H1 (cell line): Measurements from ENCODE around the gene BDP1. TPM values are rescaled to one million over a fixed set of nuclear protein-coding genes. Genes with fewer than 3 reads are reported as not detected.

Experiments
- CTCF ChIA-PET: fragments of 300-600 bp; sonication (Branson Sonifier 250); formaldehyde crosslinking; loops from one replicate; lab custom pipeline; 2021; ENCODE audit not compliant: partially characterized antibody; lab: Charles Lee
- POLR2A ChIA-PET: fragments of 300-600 bp; sonication (Branson Sonifier 250); formaldehyde crosslinking; loops from one replicate; lab custom pipeline; 2021; ENCODE audit warnings: inconsistent platforms; ENCODE audit not compliant: partially characterized antibody; lab: Charles Lee
- DNase-seq, 2 experiments: peaks; one replicate each; pipeline versions ENCODE4 v3.0.0 to v3.0.0-alpha.2; 2010 to 2022; ENCODE audit warnings: low spot score in 2 of 2, low read depth in 1 of 2, mixed read lengths in 1 of 2
- FAIRE-seq: peaks from 2 replicates; lab custom pipeline; 2011; peaks lifted over from hg19 to GRCh38; lab: Jason Lieb, UNC
- H2AFZ ChIP-seq: 2 replicates; pipeline ENCODE4 v1.8.1; 2012; ENCODE audit warnings: low read length, inconsistent platforms
- H2AK5ac ChIP-seq: 2 replicates; pipeline ENCODE4 v1.6.1; 2013; ENCODE audit warnings: low read depth, low read length
- H2BK120ac ChIP-seq: replicated peaks from 2 replicates; pipeline ENCODE3; 2013; ENCODE audit warnings: low read depth, low read length, inconsistent platforms
- H2BK12ac ChIP-seq: 2 replicates; pipeline ENCODE4 v1.6.1; 2013; ENCODE audit warnings: low read depth, low read length
- H2BK15ac ChIP-seq: 2 replicates; pipeline ENCODE4 v1.6.1; 2013; ENCODE audit warnings: low read length
- H2BK20ac ChIP-seq: 2 replicates; pipeline ENCODE4 v1.6.1; 2013; ENCODE audit warnings: low read length
- H2BK5ac ChIP-seq: 2 replicates; pipeline ENCODE4 v1.6.1; 2013; ENCODE audit warnings: low read depth, low read length
- H3K14ac ChIP-seq: 2 replicates; pipeline ENCODE4 v1.6.1; 2013; ENCODE audit warnings: inconsistent platforms; ENCODE audit not compliant: insufficient read length
- H3K18ac ChIP-seq: 2 replicates; pipeline ENCODE4 v1.6.1; 2013; ENCODE audit warnings: low read length; ENCODE audit errors: extremely low read depth
- H3K23ac ChIP-seq: 2 replicates; pipeline ENCODE4 v1.6.1; 2013; ENCODE audit warnings: inconsistent platforms; ENCODE audit not compliant: insufficient read length
- H3K23me2 ChIP-seq: 2 replicates; pipeline ENCODE4 v1.6.1; 2013; ENCODE audit warnings: low read depth, low read length
- H3K27ac ChIP-seq: 2 replicates; pipeline ENCODE4 v1.6.1; 2011; ENCODE audit warnings: low read depth, low read length, inconsistent platforms
- H3K27me3 ChIP-seq, 4 experiments: replicated peaks in 1 of 4; 1 replicate in 1 of 4; 2 replicates in 3 of 4; pipeline versions ENCODE4 v1.6.1 to v1.8.1; 2011 to 2013; ENCODE audit warnings: low read length in 3 of 4, mild to moderate bottlenecking in 3 of 4, inconsistent platforms in 2 of 4, mixed read lengths in 2 of 4, moderate library complexity in 1 of 4; ENCODE audit not compliant: control insufficient read depth in 3 of 4, insufficient read depth in 3 of 4; ENCODE audit errors: extremely low read depth in 1 of 4
- H3K36me3 ChIP-seq, 4 experiments: 2 replicates each; pipeline versions ENCODE4 v1.6.1 to v1.8.1; 2011 to 2013; ENCODE audit warnings: mild to moderate bottlenecking in 4 of 4, low read length in 3 of 4, moderate library complexity in 2 of 4, control low read depth in 1 of 4, inconsistent platforms in 1 of 4; ENCODE audit not compliant: insufficient read depth in 4 of 4, control insufficient read depth in 2 of 4
- H3K4ac ChIP-seq: replicated peaks from 2 replicates; pipeline ENCODE3; 2013; ENCODE audit warnings: low read length, low read depth, mixed read lengths, inconsistent platforms; ENCODE audit not compliant: insufficient read length
- H3K4me1 ChIP-seq, 4 experiments: replicated peaks in 1 of 4; 1 replicate in 1 of 4; 2 replicates in 3 of 4; pipeline versions ENCODE4 v1.6.1 to v1.8.1; 2011 to 2013; ENCODE audit warnings: low read length in 3 of 4, inconsistent platforms in 2 of 4, mixed read lengths in 1 of 4; ENCODE audit not compliant: insufficient read depth in 4 of 4, control insufficient read depth in 3 of 4
- H3K4me2 ChIP-seq, 2 experiments: 2 replicates each; pipeline versions ENCODE4 v1.6.1 to v1.8.1; 2011 to 2013; ENCODE audit warnings: low read depth in 2 of 2, low read length in 2 of 2, control low read depth in 1 of 2, inconsistent platforms in 1 of 2, mild to moderate bottlenecking in 1 of 2; ENCODE audit not compliant: insufficient read depth in 1 of 2
- H3K4me3 ChIP-seq, 4 experiments: fragments of 200-600, 300-600 bp in 1 of 4; sonication (generic), shearing (Covaris generic), sonication (Bioruptor Twin) in 1 of 4; 2 replicates each; pipeline versions ENCODE4 v1.5.1 to v1.8.1; 2011 to 2016; ENCODE audit warnings: low read length in 4 of 4, low read depth in 3 of 4, control low read depth in 2 of 4, inconsistent platforms in 2 of 4, mild to moderate bottlenecking in 2 of 4, mixed read lengths in 1 of 4, moderate library complexity in 1 of 4; ENCODE audit not compliant: insufficient read depth in 2 of 4; ENCODE audit errors: extremely low read depth in 1 of 4
- H3K56ac ChIP-seq: replicated peaks from 2 replicates; pipeline ENCODE3; 2013; ENCODE audit warnings: low read depth, mild to moderate bottlenecking, mixed read lengths, low read length, inconsistent platforms; ENCODE audit not compliant: insufficient read length
- H3K79me1 ChIP-seq: 2 replicates; pipeline ENCODE4 v1.6.1; 2013; ENCODE audit warnings: low read depth, low read length, control low read depth
- H3K79me2 ChIP-seq, 2 experiments: 2 replicates each; pipeline versions ENCODE4 v1.6.1 to v1.8.1; 2012 to 2013; ENCODE audit warnings: low read length in 2 of 2, mild to moderate bottlenecking in 2 of 2, inconsistent platforms in 1 of 2; ENCODE audit not compliant: insufficient read depth in 2 of 2, control insufficient read depth in 1 of 2
- H3K9ac ChIP-seq, 4 experiments: replicated peaks in 1 of 4; 1 replicate in 1 of 4; 2 replicates in 3 of 4; pipeline versions ENCODE4 v1.6.1 to v1.8.1; 2011 to 2013; ENCODE audit warnings: low read depth in 3 of 4, low read length in 3 of 4, control low read depth in 2 of 4, mild to moderate bottlenecking in 2 of 4, moderate library complexity in 2 of 4, inconsistent platforms in 1 of 4; ENCODE audit errors: extremely low read depth in 1 of 4
- H3K9me3 ChIP-seq, 2 experiments: 2 replicates each; pipeline versions ENCODE4 v1.6.1 to v1.8.1; 2012 to 2013; ENCODE audit warnings: mild to moderate bottlenecking in 2 of 2, moderate library complexity in 2 of 2, control low read depth in 1 of 2, inconsistent platforms in 1 of 2, low read depth in 1 of 2, low read length in 1 of 2, mixed read lengths in 1 of 2; ENCODE audit not compliant: insufficient read depth in 2 of 2
- H4K20me1 ChIP-seq, 2 experiments: replicated peaks in 1 of 2; 2 replicates each; pipeline versions ENCODE3 to v1.8.1; 2011 to 2013; ENCODE audit warnings: inconsistent platforms in 2 of 2, low read length in 2 of 2, mild to moderate bottlenecking in 1 of 2; ENCODE audit not compliant: insufficient read depth in 2 of 2, control insufficient read depth in 1 of 2
- H4K5ac ChIP-seq: 2 replicates; pipeline ENCODE4 v1.6.1; 2013; ENCODE audit warnings: low read length, low read depth, mixed read lengths, inconsistent platforms; ENCODE audit not compliant: insufficient read length
- H4K8ac ChIP-seq: 2 replicates; pipeline ENCODE4 v1.8.0; 2013; ENCODE audit warnings: mild to moderate bottlenecking, moderate library complexity, low read length, inconsistent platforms; ENCODE audit not compliant: insufficient read depth; ENCODE audit errors: extremely low read depth
- H4K91ac ChIP-seq: replicated peaks from 2 replicates; pipeline ENCODE3; 2013; ENCODE audit warnings: low read length, mixed read lengths, inconsistent platforms; ENCODE audit not compliant: insufficient read length
- BACH1 ChIP-seq: IDR thresholded peaks from 2 replicates; pipeline ENCODE4 v1.6.1; 2012; ENCODE audit warnings: low read length, improper control_type of control experiment
- CBX5 ChIP-seq: fragments of 300-800, 300-1000 bp; sonication (generic); IDR thresholded peaks from 2 replicates; pipeline ENCODE4 v1.7.1; 2016; ENCODE audit warnings: antibody characterized with exemption, low read length, low read depth
- CBX8 ChIP-seq: fragments of 300-800, 300-1000 bp; sonication (generic); IDR thresholded peaks from 2 replicates; pipeline ENCODE4 v1.7.1; 2016; ENCODE audit warnings: low read depth, low read length, borderline replicate concordance
- FOSL1 ChIP-seq: IDR thresholded peaks from 2 replicates; pipeline ENCODE4 v1.6.1; 2011; ENCODE audit warnings: mild to moderate bottlenecking, low read depth, low read length, moderate library complexity; ENCODE audit not compliant: insufficient read depth
- JUND ChIP-seq: IDR thresholded peaks from 2 replicates; pipeline ENCODE4 v1.6.1; 2011; ENCODE audit warnings: mild to moderate bottlenecking, improper control_type of control experiment, low read length
- KDM4A ChIP-seq: IDR thresholded peaks from one replicate; pipeline ENCODE4 v1.7.1; 2012; ENCODE audit warnings: low read depth, mild to moderate bottlenecking, moderate library complexity, low read length, inconsistent platforms; ENCODE audit not compliant: severe bottlenecking
- NRF1 ChIP-seq: IDR thresholded peaks from 2 replicates; pipeline ENCODE4 v1.6.1; 2011; ENCODE audit warnings: mild to moderate bottlenecking, low read depth, low read length, improper control_type of control experiment
- PHF8 ChIP-seq: fragments of 200-600 bp; sonication (generic); conservative IDR thresholded peaks from 2 replicates; pipeline ENCODE4 v1.7.1; 2012; ENCODE audit warnings: low read depth, mild to moderate bottlenecking, inconsistent platforms, low read length, moderate library complexity
- RBBP5 ChIP-seq: IDR thresholded peaks from 2 replicates; pipeline ENCODE4 v1.7.1; 2012; ENCODE audit warnings: low read depth, mild to moderate bottlenecking, inconsistent platforms, low read length, moderate library complexity, borderline replicate concordance
- SIN3A ChIP-seq, 2 experiments: IDR thresholded peaks in 1 of 2; conservative IDR thresholded peaks in 1 of 2; 2 replicates each; pipeline ENCODE4 v1.6.1; 2011 to 2012; ENCODE audit warnings: low read length in 2 of 2, improper control_type of control experiment in 1 of 2, low read depth in 1 of 2, mild to moderate bottlenecking in 1 of 2
- SP2 ChIP-seq: IDR thresholded peaks from 2 replicates; pipeline ENCODE4 v1.6.1; 2012; ENCODE audit warnings: mild to moderate bottlenecking, low read length, inconsistent platforms
- YY1 ChIP-seq: IDR thresholded peaks from 2 replicates; pipeline ENCODE4 v1.6.1; 2011; ENCODE audit warnings: low read depth, mild to moderate bottlenecking, low read length
- WGBS, 2 experiments: shearing (Covaris generic) in 1 of 2; methylation state at CpG; one replicate each; pipeline versions ENCODE4 v1.1.6 to v1.1.7; 2013 to 2015; ENCODE audit warnings: low lambda C conversion rate in 2 of 2, mixed read lengths in 2 of 2, inconsistent platforms in 1 of 2, low coverage in 1 of 2, missing lambda C conversion rate in 1 of 2; ENCODE audit not compliant: insufficient replicate concordance in 2 of 2, insufficient coverage in 1 of 2, insufficient read length in 1 of 2; ENCODE audit errors: extremely low coverage in 1 of 2, missing lambda C conversion rate in 1 of 2; 5-methylcytosine and 5-hydroxymethylcytosine counted together
- polyA plus RNA-seq, 7 experiments: library from polyadenylated mRNA; depleted of rRNA in 3 of 7; stranded (reverse) in 5 of 7; unstranded in 2 of 7; fragments of >200 nt in 5 of 7; fragments of 200-250 nt in 2 of 7; gene quantifications; 1 replicate in 5 of 7; 2 replicates in 1 of 7; 4 replicates in 1 of 7; pipeline versions ENCODE4 v1.2.1 to v1.2.3, GENCODE V29; 2011 to 2013; ENCODE audit warnings: missing spikeins in 2 of 7, mixed read lengths in 2 of 7
- total RNA-seq: library from RNA; stranded (reverse); fragmentation: NEBNext Ultra II Directional; extraction: Animal tissue kit (Norgen Biotek cat#: 25700); gene quantifications from 2 replicates; pipeline ENCODE4 v1.2.1, GENCODE V29; 2021
- TF ChIP-seq, protein P1 (sequence below): IDR thresholded peaks from 2 replicates; pipeline ENCODE4 v1.6.1; 2011; ENCODE audit warnings: low read length, improper control_type of control experiment

The BDP1 gene
- total and polyA plus RNA-seq, 2 of the 8 experiments (the other 6 are each of a cell fraction or from before 2014, with no cell fraction given), result 4.7 to 32.1 TPM

DNA sequence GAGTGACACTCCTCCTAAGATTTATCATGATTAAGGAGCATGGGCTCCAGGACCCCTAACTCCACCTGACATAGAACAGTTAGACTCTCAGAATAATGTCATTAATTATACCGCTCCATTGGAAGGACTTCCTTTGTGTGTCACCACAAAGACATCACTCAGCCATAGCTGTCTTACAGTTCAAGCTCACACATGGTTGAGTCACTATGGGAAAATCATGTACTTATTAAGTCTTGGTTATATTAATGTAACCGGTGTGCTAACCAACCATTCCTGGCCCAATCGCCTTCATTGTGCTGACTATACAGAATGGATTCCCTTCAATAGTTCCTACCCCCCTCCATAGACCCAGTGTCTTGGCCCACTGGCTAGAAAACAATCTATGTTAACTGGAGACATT, 120.8 kb downstream of the BDP1 start:
- DNase-seq (peak in 1 of 2 experiments; percentile 2), FAIRE-seq (no peak)
- H3K4me3 ChIP-seq, result no peak overlapping the region
- no peak overlapping the region for H3K27ac ChIP-seq
- H4K91ac ChIP-seq, result no peak overlapping the region
- peaks cover 0 to 2% (median 0%) of the 10 kb centered on the region in 4 experiments; a peak in 1 of 8 replicates for H3K36me3 ChIP-seq
- no peak overlapping the region for H4K5ac ChIP-seq
- H3K4ac ChIP-seq, result no peak overlapping the region
- peaks cover 3 to 8% of the 10 kb centered on the region in 2 experiments; a peak in 2 of 4 replicates for H3K9me3 ChIP-seq
- H3K9ac ChIP-seq, result no peak overlapping the region
- no peak overlapping the region for H2BK20ac ChIP-seq
- H2AFZ ChIP-seq, result no peak overlapping the region
- no peak overlapping the region for H3K56ac ChIP-seq
- H3K18ac ChIP-seq, result no peak overlapping the region
- H3K79me2 ChIP-seq, result no peaks in the 10 kb centered on the region
- H2BK5ac ChIP-seq, result no peak overlapping the region
- POLR2A ChIA-PET, result interaction anchor here (1.5 kb wide), 1 partner anchor 8 kb away, joined by 3 read pairs; no protein-coding TSS in a partner anchor
- H3K27me3 ChIP-seq, result no peaks in the 10 kb centered on the region
- no peak overlapping the region for H4K8ac ChIP-seq
- H3K4me2 ChIP-seq, result no peak overlapping the region
- CTCF ChIA-PET, result interaction anchor here (1.1 kb wide), 1 partner anchor 121 kb away, joined by 3 read pairs; no protein-coding TSS in a partner anchor
- no peaks in the 10 kb centered on the region for H3K23me2 ChIP-seq
- 86% methylated on average over 3 of the region's 3 CpGs; no CpG with 5 or more reads in 1 of the 2 experiments for WGBS, 2 experiments
- H4K20me1 ChIP-seq, result no peaks in the 10 kb centered on the region
- H2BK12ac ChIP-seq, result no peak overlapping the region
- H3K79me1 ChIP-seq, result no peaks in the 10 kb centered on the region
- no peak overlapping the region for H2BK120ac ChIP-seq
- no peak overlapping the region for H2AK5ac ChIP-seq
- no peak overlapping the region for H3K14ac ChIP-seq
- H3K23ac ChIP-seq, result no peak overlapping the region
- peaks cover 0 to 6% (median 1%) of the 10 kb centered on the region in 4 experiments; a peak in 2 of 7 replicates for H3K4me1 ChIP-seq
- no peak overlapping the region for H2BK15ac ChIP-seq
- TF ChIP-seq YY1, result no peak
- TF ChIP-seq PHF8, result no peak
- TF ChIP-seq BACH1, result no peak
- no peak for TF ChIP-seq JUND
- no peak for TF ChIP-seq RBBP5
- no peak for TF ChIP-seq NRF1
- TF ChIP-seq CBX5, result no peak
- TF ChIP-seq CBX8, result no peak
- no peak for TF ChIP-seq KDM4A
- TF ChIP-seq FOSL1, result no peak
- TF ChIP-seq, protein P1, sequence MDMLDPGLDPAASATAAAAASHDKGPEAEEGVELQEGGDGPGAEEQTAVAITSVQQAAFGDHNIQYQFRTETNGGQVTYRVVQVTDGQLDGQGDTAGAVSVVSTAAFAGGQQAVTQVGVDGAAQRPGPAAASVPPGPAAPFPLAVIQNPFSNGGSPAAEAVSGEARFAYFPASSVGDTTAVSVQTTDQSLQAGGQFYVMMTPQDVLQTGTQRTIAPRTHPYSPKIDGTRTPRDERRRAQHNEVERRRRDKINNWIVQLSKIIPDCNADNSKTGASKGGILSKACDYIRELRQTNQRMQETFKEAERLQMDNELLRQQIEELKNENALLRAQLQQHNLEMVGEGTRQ, result no peak
- no peak for TF ChIP-seq SP2
- no peak for TF ChIP-seq SIN3A (conservative IDR thresholded peaks at IDR 0.05 in 1 of 2, IDR thresholded peaks at IDR 0.05 in 1 of 2; ENCODE audit: low read depth in 1 of 2, low read length in 2 of 2)
